HL-60 (cell line): Measurements from ENCODE around the gene LDHAL6A.

Experiments used
- CTCF ChIP-seq: IDR thresholded peaks from one replicate; pipeline ENCODE4 v1.5.1; 2011; ENCODE audit warnings: low read length, control low read depth, inconsistent platforms; ENCODE audit not compliant: insufficient read depth
- GABPA ChIP-seq: IDR thresholded peaks from 2 replicates; pipeline ENCODE4 v1.6.1; 2012; ENCODE audit warnings: low read depth
- POLR2AphosphoS5 ChIP-seq: IDR thresholded peaks from 2 replicates; pipeline ENCODE4 v1.6.1; 2012; ENCODE audit warnings: low read depth
- SPI1 ChIP-seq: IDR thresholded peaks from 2 replicates; pipeline ENCODE4 v1.6.1; 2012; ENCODE audit warnings: low read depth, mild to moderate bottlenecking, borderline replicate concordance
- TF ChIP-seq, protein P1 (sequence below): IDR thresholded peaks from 2 replicates; pipeline ENCODE4 v1.6.1; 2012; ENCODE audit warnings: low read depth; ENCODE audit not compliant: insufficient replicate concordance

DNA sequence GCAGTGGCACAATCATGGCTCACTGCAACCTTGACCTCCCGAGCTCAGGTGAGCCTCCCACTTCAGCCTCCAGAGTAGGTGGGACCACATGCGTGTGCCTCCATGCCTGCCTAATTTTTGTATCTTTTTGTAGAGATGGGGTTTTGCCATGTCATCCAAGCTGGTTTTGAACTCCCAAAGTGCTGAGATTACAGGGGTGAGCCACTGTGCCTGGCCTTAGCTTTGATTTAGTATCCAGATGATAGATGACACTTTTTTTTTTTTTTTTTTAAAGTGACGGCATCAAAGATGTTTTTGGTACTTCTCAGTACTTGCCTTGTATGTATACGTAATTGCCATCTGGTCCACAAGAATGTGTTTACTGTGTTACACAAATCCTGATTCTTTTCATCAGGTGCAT lies 23.4 kb downstream of the LDHAL6A start:
- TF ChIP-seq POLR2AphosphoS5: no peak
- no peak for TF ChIP-seq CTCF
- TF ChIP-seq, protein P1, sequence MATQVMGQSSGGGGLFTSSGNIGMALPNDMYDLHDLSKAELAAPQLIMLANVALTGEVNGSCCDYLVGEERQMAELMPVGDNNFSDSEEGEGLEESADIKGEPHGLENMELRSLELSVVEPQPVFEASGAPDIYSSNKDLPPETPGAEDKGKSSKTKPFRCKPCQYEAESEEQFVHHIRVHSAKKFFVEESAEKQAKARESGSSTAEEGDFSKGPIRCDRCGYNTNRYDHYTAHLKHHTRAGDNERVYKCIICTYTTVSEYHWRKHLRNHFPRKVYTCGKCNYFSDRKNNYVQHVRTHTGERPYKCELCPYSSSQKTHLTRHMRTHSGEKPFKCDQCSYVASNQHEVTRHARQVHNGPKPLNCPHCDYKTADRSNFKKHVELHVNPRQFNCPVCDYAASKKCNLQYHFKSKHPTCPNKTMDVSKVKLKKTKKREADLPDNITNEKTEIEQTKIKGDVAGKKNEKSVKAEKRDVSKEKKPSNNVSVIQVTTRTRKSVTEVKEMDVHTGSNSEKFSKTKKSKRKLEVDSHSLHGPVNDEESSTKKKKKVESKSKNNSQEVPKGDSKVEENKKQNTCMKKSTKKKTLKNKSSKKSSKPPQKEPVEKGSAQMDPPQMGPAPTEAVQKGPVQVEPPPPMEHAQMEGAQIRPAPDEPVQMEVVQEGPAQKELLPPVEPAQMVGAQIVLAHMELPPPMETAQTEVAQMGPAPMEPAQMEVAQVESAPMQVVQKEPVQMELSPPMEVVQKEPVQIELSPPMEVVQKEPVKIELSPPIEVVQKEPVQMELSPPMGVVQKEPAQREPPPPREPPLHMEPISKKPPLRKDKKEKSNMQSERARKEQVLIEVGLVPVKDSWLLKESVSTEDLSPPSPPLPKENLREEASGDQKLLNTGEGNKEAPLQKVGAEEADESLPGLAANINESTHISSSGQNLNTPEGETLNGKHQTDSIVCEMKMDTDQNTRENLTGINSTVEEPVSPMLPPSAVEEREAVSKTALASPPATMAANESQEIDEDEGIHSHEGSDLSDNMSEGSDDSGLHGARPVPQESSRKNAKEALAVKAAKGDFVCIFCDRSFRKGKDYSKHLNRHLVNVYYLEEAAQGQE: no peak
- no peak for TF ChIP-seq GABPA
- no peak for TF ChIP-seq SPI1
